RWPE2 (cell line): Measurements from ENCODE around the gene WFDC6.

Source experiments
- ATAC-seq: fragments of 200-7000 bp; cut with Tn5 transposase; 3 replicates; pipeline ENCODE4 v1.9.1; 2021; ENCODE audit warnings: low read depth
- DNase-seq: peaks from one replicate; pipeline ENCODE4 v3.0.0-alpha.2; 2020; ENCODE audit warnings: low spot score
- H3K27ac ChIP-seq: fragments of 450-650 bp; 2 replicates; pipeline ENCODE4 v1.5.1; 2017; ENCODE audit warnings: mild to moderate bottlenecking; ENCODE audit not compliant: poor library complexity, severe bottlenecking
- H3K27me3 ChIP-seq: fragments of 250-450 bp; sonication (Bioruptor Pico); 2 replicates; pipeline ENCODE4 v1.5.1; 2021; ENCODE audit warnings: mild to moderate bottlenecking, moderate library complexity; ENCODE audit not compliant: insufficient read depth, poor library complexity, severe bottlenecking
- H3K36me3 ChIP-seq: fragments of 250-450 bp; sonication (Bioruptor Pico); 2 replicates; pipeline ENCODE4 v1.5.1; 2020; ENCODE audit warnings: low read depth, mild to moderate bottlenecking, moderate library complexity
- H3K4me1 ChIP-seq: fragments of 250-450 bp; sonication (Bioruptor Pico); 2 replicates; pipeline ENCODE4 v1.5.1; 2021; ENCODE audit warnings: mild to moderate bottlenecking, moderate library complexity; ENCODE audit not compliant: insufficient read depth, poor library complexity, severe bottlenecking
- H3K4me3 ChIP-seq: fragments of 250-450 bp; sonication (Bioruptor Pico); 2 replicates; pipeline ENCODE4 v1.5.1; 2021; ENCODE audit warnings: mild to moderate bottlenecking, moderate library complexity; ENCODE audit not compliant: severe bottlenecking
- H3K9me3 ChIP-seq: fragments of 250-450 bp; sonication (Bioruptor Pico); 2 replicates; pipeline ENCODE4 v1.5.1; 2021; ENCODE audit warnings: mild to moderate bottlenecking, moderate library complexity; ENCODE audit not compliant: severe bottlenecking
- CTCF ChIP-seq: fragments of 450-650 bp; IDR thresholded peaks from one replicate; pipeline ENCODE4 v1.5.1; 2017; ENCODE audit warnings: mild to moderate bottlenecking, moderate library complexity; ENCODE audit not compliant: poor library complexity, severe bottlenecking

The WFDC6 gene

GRCh38 chr20:45547206-45547770 lies 8.0 kb upstream of the WFDC6 start, which contains the start of gene EPPIN:
TSS of gene EPPIN (minus strand) at chr20:45547401. CDS start at chr20:45547357, 44 bp downstream.
- H3K9me3 ChIP-seq, result no peaks in the 10 kb centered on the region
- no peak for ATAC-seq
- peaks cover 41% of the 10 kb centered on the region for H3K27me3 ChIP-seq
- no peak within 1 kb of the TSS for H3K4me3 ChIP-seq
- H3K36me3 ChIP-seq, result no peaks in the 10 kb centered on the region
- peak; percentile 69 for DNase-seq
- TF ChIP-seq CTCF, result no peak
- no peak within 1 kb of the TSS for H3K27ac ChIP-seq
- H3K4me1 ChIP-seq, result no peaks in the 10 kb centered on the region

DNA sequence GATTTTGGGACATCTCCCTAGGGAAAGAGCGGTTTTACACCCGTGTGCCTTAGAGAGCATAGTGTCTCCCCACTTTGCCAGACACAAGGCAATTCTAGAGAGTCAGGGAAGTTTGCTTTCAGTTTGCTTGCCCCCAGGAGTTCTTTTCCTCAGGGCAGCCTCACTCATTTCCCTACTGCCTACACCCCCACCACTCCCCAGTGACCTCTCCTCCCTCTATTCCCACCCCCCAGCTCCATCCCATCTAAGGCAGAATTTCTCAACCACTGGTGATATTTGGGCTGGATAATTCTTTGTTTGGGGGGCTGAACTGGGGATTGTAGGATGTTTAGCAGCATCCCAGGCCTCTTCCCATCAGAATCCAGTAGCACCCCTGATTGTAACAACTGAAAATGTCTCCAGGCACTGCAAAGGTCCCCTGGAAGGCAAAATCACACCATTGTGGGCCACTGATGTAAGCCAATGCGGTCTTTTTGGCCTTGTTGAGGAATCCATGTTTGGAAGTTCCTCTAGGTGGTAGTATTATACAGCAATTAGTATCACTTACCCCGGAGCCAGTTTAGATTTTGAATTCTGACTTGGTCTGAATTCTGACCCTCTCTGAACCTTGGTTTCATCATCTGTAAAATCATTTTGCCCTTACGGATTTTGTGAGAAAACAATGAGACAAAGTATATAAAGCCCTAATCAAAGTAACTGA lies 6.6 kb upstream of the WFDC6 start:
- peak; percentile 82 for TF ChIP-seq CTCF
- ATAC-seq (peak; percentile 70), DNase-seq (no peak)
- no peak overlapping the region for H3K4me3 ChIP-seq
- peaks cover 49% of the 10 kb centered on the region for H3K27me3 ChIP-seq
- no peaks in the 10 kb centered on the region for H3K4me1 ChIP-seq
- H3K27ac ChIP-seq, result no peak overlapping the region
- H3K36me3 ChIP-seq, result no peaks in the 10 kb centered on the region
- no peaks in the 10 kb centered on the region for H3K9me3 ChIP-seq

GRCh38 chr20:45545351-45545750 lies 6.1 kb upstream of the WFDC6 start:
- Histone ChIP-seq H3K36me3 (no peaks in the 10 kb centered on the region), H3K27me3 (peaks cover 54% of the 10 kb centered on the region), H3K4me3 (no peak overlapping the region), H3K27ac (no peak overlapping the region), H3K4me1 (no peaks in the 10 kb centered on the region), H3K9me3 (no peaks in the 10 kb centered on the region)
- ATAC-seq, result no peak
- DNase-seq, result no peak
- TF ChIP-seq CTCF, result no peak

- peaks cover 40% of the 10 kb centered on the region for H3K27me3 ChIP-seq
- H3K9me3 ChIP-seq, result no peaks in the 10 kb centered on the region
- DNase-seq (peak; percentile 87), ATAC-seq (peak; percentile 92)
- H3K4me3 ChIP-seq, result no peak overlapping the region
- H3K36me3 ChIP-seq, result no peaks in the 10 kb centered on the region
- H3K27ac ChIP-seq, result no peak overlapping the region
- TF ChIP-seq CTCF, result peak; percentile 27
- H3K4me1 ChIP-seq, result no peaks in the 10 kb centered on the region
Measured at GRCh38 chr20:45538209-45538799, 978 bp downstream of the WFDC6 start.
